Urothelium cell line (cell line): ENCODE results near the gene NSMCE3.

Experiments
- DNase-seq: peaks from one replicate; pipeline ENCODE4 v3.0.0; 2011; ENCODE audit warnings: low spot score, mixed read lengths
- FAIRE-seq: peaks from 2 replicates; lab custom pipeline; 2011; peaks lifted over from hg19 to GRCh38; lab: Jason Lieb, UNC

NSMCE3 gene

GRCh38 chr15:29223640-29224039 lies 46.0 kb downstream of the NSMCE3 start:
- DNase-seq (no peak), FAIRE-seq (no peak)

GRCh38 chr15:29222129-29222853 lies 47.3 kb downstream of the NSMCE3 start:
- DNase-seq (no peak), FAIRE-seq (no peak)

GRCh38 chr15:29220852-29221251 lies 48.8 kb downstream of the NSMCE3 start:
- DNase-seq, result no peak
- FAIRE-seq, result no peak

GRCh38 chr15:29216955-29217354 lies 52.7 kb downstream of the NSMCE3 start:
- DNase-seq (no peak), FAIRE-seq (no peak)
